Measurements from ENCODE around the gene GTF2F2. TPM values are rescaled to one million over a fixed set of nuclear protein-coding genes. Genes with fewer than 3 reads are reported as not detected.

Gene GTF2F2
- total RNA-seq, 2 donors from 2014 or later, result 15.3 to 21.2 TPM

GRCh38 chr13:45141369-45141768 lies 21.1 kb downstream of the GTF2F2 start:
- H3K27me3 ChIP-seq (replicated peaks; ENCODE audit: insufficient read depth), result no peaks in the 10 kb centered on the region
- H3K4me3 ChIP-seq, result no peak overlapping the region
- no peak for DNase-seq (ENCODE audit: low spot score)
- intact Hi-C loops (cut with DNase I), result no loop called here
- 50% methylated on average over 1 of the region's 1 CpG for WGBS
- H3K9me3 ChIP-seq, result no peaks in the 10 kb centered on the region
- H3K27ac ChIP-seq, result no peak overlapping the region
- H3K4me1 ChIP-seq (replicated peaks), result no peaks in the 10 kb centered on the region
- no peak for TF ChIP-seq POLR2AphosphoS5 (IDR thresholded peaks at IDR 0.05)
- no peak for TF ChIP-seq POLR2A (IDR thresholded peaks at IDR 0.05)
- TF ChIP-seq CTCF (IDR thresholded peaks at IDR 0.05), result no peak
- no peaks in the 10 kb centered on the region for H3K36me3 ChIP-seq

- no peak overlapping the region for H3K4me3 ChIP-seq
- TF ChIP-seq POLR2AphosphoS5 (IDR thresholded peaks at IDR 0.05) (no peak), POLR2A (IDR thresholded peaks at IDR 0.05) (no peak), CTCF (IDR thresholded peaks at IDR 0.05) (no peak)
- DNase-seq (ENCODE audit: low spot score), result no peak
- no peaks in the 10 kb centered on the region for H3K36me3 ChIP-seq
- H3K9me3 ChIP-seq, result no peaks in the 10 kb centered on the region
- no peaks in the 10 kb centered on the region for H3K27me3 ChIP-seq (replicated peaks; ENCODE audit: insufficient read depth)
- H3K4me1 ChIP-seq (replicated peaks), result no peaks in the 10 kb centered on the region
- H3K27ac ChIP-seq, result no peak overlapping the region
- intact Hi-C loops (cut with DNase I), result no loop called here
- 83% methylated on average over 4 of the region's 4 CpGs for WGBS
These were observed 22.4 kb downstream of the GTF2F2 start for GRCh38 chr13:45142440-45143345.

GRCh38 chr13:45143346-45143751 lies 23.0 kb downstream of the GTF2F2 start:
- DNase-seq (ENCODE audit: low spot score), result no peak
- intact Hi-C loops (cut with DNase I), result no loop called here
- Histone ChIP-seq H3K9me3 (no peaks in the 10 kb centered on the region), H3K36me3 (no peaks in the 10 kb centered on the region), H3K4me3 (no peak overlapping the region), H3K27ac (no peak overlapping the region), H3K27me3 (replicated peaks; ENCODE audit: insufficient read depth) (no peaks in the 10 kb centered on the region), H3K4me1 (replicated peaks) (no peaks in the 10 kb centered on the region)
- WGBS, result 84% methylated on average over 7 of the region's 7 CpGs
- TF ChIP-seq POLR2AphosphoS5 (IDR thresholded peaks at IDR 0.05), result no peak
- TF ChIP-seq POLR2A (IDR thresholded peaks at IDR 0.05), result no peak
- TF ChIP-seq CTCF (IDR thresholded peaks at IDR 0.05), result no peak

- H3K27ac ChIP-seq, result no peak overlapping the region
- no peak overlapping the region for H3K4me3 ChIP-seq
- no peaks in the 10 kb centered on the region for H3K4me1 ChIP-seq (replicated peaks)
- no peaks in the 10 kb centered on the region for H3K9me3 ChIP-seq
- TF ChIP-seq POLR2A (IDR thresholded peaks at IDR 0.05), result no peak
- no peak for TF ChIP-seq POLR2AphosphoS5 (IDR thresholded peaks at IDR 0.05)
- 76% methylated on average over 1 of the region's 1 CpG for WGBS
- no peak for DNase-seq (ENCODE audit: low spot score)
- intact Hi-C loops (cut with DNase I), result no loop called here
- H3K36me3 ChIP-seq, result no peaks in the 10 kb centered on the region
- H3K27me3 ChIP-seq (replicated peaks; ENCODE audit: insufficient read depth), result no peaks in the 10 kb centered on the region
These were observed 29.7 kb downstream of the GTF2F2 start for GRCh38 chr13:45149964-45150363.

- intact Hi-C loops (cut with DNase I), result no loop called here
- DNase-seq (ENCODE audit: low spot score), result no peak
- no peak overlapping the region for H3K27ac ChIP-seq
- H3K36me3 ChIP-seq, result no peaks in the 10 kb centered on the region
- no peak overlapping the region for H3K4me3 ChIP-seq
- H3K27me3 ChIP-seq (replicated peaks; ENCODE audit: insufficient read depth), result no peaks in the 10 kb centered on the region
- WGBS, result 88% methylated on average over 7 of the region's 7 CpGs
- no peaks in the 10 kb centered on the region for H3K9me3 ChIP-seq
- TF ChIP-seq POLR2AphosphoS5 (IDR thresholded peaks at IDR 0.05) (no peak), POLR2A (IDR thresholded peaks at IDR 0.05) (no peak), CTCF (IDR thresholded peaks at IDR 0.05) (no peak)
- H3K4me1 ChIP-seq (replicated peaks), result no peaks in the 10 kb centered on the region
These were observed 36.5 kb downstream of the GTF2F2 start for GRCh38 chr13:45156565-45157361.
